SW 1271 (cell line): ENCODE measurements around the gene CTNNBIP1.

Source experiments
- DNase-seq, 2 experiments: peaks; one replicate each; lab custom pipeline; 2025; lab: John Stamatoyannopoulos, UW

CTNNBIP1 gene

GRCh38 chr1:9903801-9904527 is 6.1 kb downstream of the CTNNBIP1 start:
- no peak for DNase-seq

- DNase-seq, result no peak
Observed at GRCh38 chr1:9902060-9902452, 8.0 kb downstream of the CTNNBIP1 start.

GRCh38 chr1:9901148-9902059 is 8.7 kb downstream of the CTNNBIP1 start:
- DNase-seq, result no peak

- no peak for DNase-seq
Observed at GRCh38 chr1:9900142-9901043, 9.7 kb downstream of the CTNNBIP1 start.

- peak in 1 of 2 experiments; percentile 26 for DNase-seq
Observed at GRCh38 chr1:9894115-9894514, 16.0 kb downstream of the CTNNBIP1 start.

GRCh38 chr1:9892563-9893528 is 17.2 kb downstream of the CTNNBIP1 start:
- peak; percentile 36 to 75 for DNase-seq

GRCh38 chr1:9891207-9891606 is 18.9 kb downstream of the CTNNBIP1 start:
- DNase-seq, result no peak

GRCh38 chr1:9890224-9890731 is 19.8 kb downstream of the CTNNBIP1 start:
- peak; percentile 85 to 87 for DNase-seq

GRCh38 chr1:9889411-9889810 is 20.7 kb downstream of the CTNNBIP1 start:
- DNase-seq, result no peak

GRCh38 chr1:9888886-9889285 is 21.2 kb downstream of the CTNNBIP1 start:
- no peak for DNase-seq

- no peak for DNase-seq
Observed at GRCh38 chr1:9887070-9887469, 23.0 kb downstream of the CTNNBIP1 start.

- DNase-seq, result no peak
Observed at GRCh38 chr1:9886092-9886742, 23.9 kb downstream of the CTNNBIP1 start.

- no peak for DNase-seq
Observed at GRCh38 chr1:9884805-9885204, 25.3 kb downstream of the CTNNBIP1 start.

- DNase-seq, result no peak
Observed at GRCh38 chr1:9883585-9884449, 26.3 kb downstream of the CTNNBIP1 start.

GRCh38 chr1:9882945-9883303 is 27.1 kb downstream of the CTNNBIP1 start:
- DNase-seq, result no peak

GRCh38 chr1:9882296-9882944 is 27.6 kb downstream of the CTNNBIP1 start:
- no peak for DNase-seq

- DNase-seq, result peak in 1 of 2 experiments; percentile 22
Observed at GRCh38 chr1:9881838-9882249, 28.2 kb downstream of the CTNNBIP1 start.

GRCh38 chr1:9878404-9878803 is 31.7 kb downstream of the CTNNBIP1 start:
- no peak for DNase-seq

GRCh38 chr1:9877962-9878361 is 32.1 kb downstream of the CTNNBIP1 start:
- no peak for DNase-seq
